H1 (cell line): ENCODE results near the gene FNIP2. TPM values are rescaled to one million over a fixed set of nuclear protein-coding genes. Genes with fewer than 3 reads are reported as not detected.

Experiments
- ASH2L ChIP-seq: fragments of 200-600, 300-600 bp; sonication (generic); IDR thresholded peaks from one replicate; pipeline ENCODE4 v1.7.1; 2017; ENCODE audit warnings: low read length
- CBX5 ChIP-seq: fragments of 300-800, 300-1000 bp; sonication (generic); IDR thresholded peaks from 2 replicates; pipeline ENCODE4 v1.7.1; 2016; ENCODE audit warnings: antibody characterized with exemption, low read length, low read depth
- CEBPB ChIP-seq: IDR thresholded peaks from 2 replicates; pipeline ENCODE4 v1.6.1; 2012; ENCODE audit warnings: low read depth, low read length
- CHD7 ChIP-seq: fragments of 300-600 bp; sonication (generic); IDR thresholded peaks from 2 replicates; pipeline ENCODE4 v1.7.1; 2012; ENCODE audit warnings: low read length, moderate library complexity, mild to moderate bottlenecking, inconsistent platforms; ENCODE audit not compliant: insufficient replicate concordance
- GTF2F1 ChIP-seq: IDR thresholded peaks from 2 replicates; pipeline ENCODE4 v1.6.1; 2012; ENCODE audit warnings: low read depth, low read length, improper control_type of control experiment, borderline replicate concordance
- NRF1 ChIP-seq: IDR thresholded peaks from 2 replicates; pipeline ENCODE4 v1.6.1; 2011; ENCODE audit warnings: mild to moderate bottlenecking, low read depth, low read length, improper control_type of control experiment
- RAD21 ChIP-seq, 2 experiments: IDR thresholded peaks in 1 of 2; conservative IDR thresholded peaks in 1 of 2; 2 replicates each; pipeline ENCODE4 v1.6.1; 2011; ENCODE audit warnings: low read depth in 2 of 2, low read length in 2 of 2, improper control_type of control experiment in 1 of 2, inconsistent platforms in 1 of 2, mild to moderate bottlenecking in 1 of 2, moderate library complexity in 1 of 2
- SIRT6 ChIP-seq: IDR thresholded peaks from one replicate; pipeline ENCODE4 v1.7.1; 2012; ENCODE audit warnings: low read length, inconsistent platforms
- SP1 ChIP-seq: IDR thresholded peaks from 2 replicates; pipeline ENCODE4 v1.6.1; 2011; ENCODE audit warnings: low read depth, low read length
- SP4 ChIP-seq: IDR thresholded peaks from 2 replicates; pipeline ENCODE4 v1.6.1; 2012; ENCODE audit warnings: low read length, inconsistent platforms
- SUZ12 ChIP-seq: fragments of 200-600 bp; sonication (generic); IDR thresholded peaks from 2 replicates; pipeline ENCODE4 v1.6.1; 2012; ENCODE audit warnings: mild to moderate bottlenecking, inconsistent platforms, low read length, moderate library complexity, mixed read lengths
- TAF7 ChIP-seq: optimal IDR thresholded peaks from 2 replicates; pipeline ENCODE3; 2011; ENCODE audit warnings: low read depth, mild to moderate bottlenecking, inconsistent platforms, low read length, moderate library complexity, borderline replicate concordance
- polyA plus RNA-seq, 7 experiments: library from polyadenylated mRNA; depleted of rRNA in 3 of 7; stranded (reverse) in 5 of 7; unstranded in 2 of 7; fragments of >200 nt in 5 of 7; fragments of 200-250 nt in 2 of 7; gene quantifications; 1 replicate in 5 of 7; 2 replicates in 1 of 7; 4 replicates in 1 of 7; pipeline versions ENCODE4 v1.2.1 to v1.2.3, GENCODE V29; 2011 to 2013; ENCODE audit warnings: missing spikeins in 2 of 7, mixed read lengths in 2 of 7
- total RNA-seq: library from RNA; stranded (reverse); fragmentation: NEBNext Ultra II Directional; extraction: Animal tissue kit (Norgen Biotek cat#: 25700); gene quantifications from 2 replicates; pipeline ENCODE4 v1.2.1, GENCODE V29; 2021

FNIP2 gene
- total and polyA plus RNA-seq, 2 of the 8 experiments (the other 6 are each of a cell fraction or from before 2014, with no cell fraction given) = 4.0 to 13.0 TPM

- no peak for TF ChIP-seq CHD7
- no peak for TF ChIP-seq SUZ12
- TF ChIP-seq NRF1 = no peak
- TF ChIP-seq RAD21 (IDR thresholded peaks at IDR 0.05 in 1 of 2, conservative IDR thresholded peaks at IDR 0.05 in 1 of 2; ENCODE audit: low read depth in 2 of 2, low read length in 2 of 2) = no peak
- TF ChIP-seq SP4 = no peak
- no peak for TF ChIP-seq CBX5
- TF ChIP-seq ASH2L = no peak
- TF ChIP-seq TAF7 = no peak
- TF ChIP-seq SP1 = no peak
- no peak for TF ChIP-seq GTF2F1
- TF ChIP-seq CEBPB = no peak
- TF ChIP-seq SIRT6 = no peak
Measured at GRCh38 chr4:158826882-158827281, 58.1 kb downstream of the FNIP2 start (continued).
